ENCODE results near the gene ALAS1.

Gene ALAS1

DNA sequence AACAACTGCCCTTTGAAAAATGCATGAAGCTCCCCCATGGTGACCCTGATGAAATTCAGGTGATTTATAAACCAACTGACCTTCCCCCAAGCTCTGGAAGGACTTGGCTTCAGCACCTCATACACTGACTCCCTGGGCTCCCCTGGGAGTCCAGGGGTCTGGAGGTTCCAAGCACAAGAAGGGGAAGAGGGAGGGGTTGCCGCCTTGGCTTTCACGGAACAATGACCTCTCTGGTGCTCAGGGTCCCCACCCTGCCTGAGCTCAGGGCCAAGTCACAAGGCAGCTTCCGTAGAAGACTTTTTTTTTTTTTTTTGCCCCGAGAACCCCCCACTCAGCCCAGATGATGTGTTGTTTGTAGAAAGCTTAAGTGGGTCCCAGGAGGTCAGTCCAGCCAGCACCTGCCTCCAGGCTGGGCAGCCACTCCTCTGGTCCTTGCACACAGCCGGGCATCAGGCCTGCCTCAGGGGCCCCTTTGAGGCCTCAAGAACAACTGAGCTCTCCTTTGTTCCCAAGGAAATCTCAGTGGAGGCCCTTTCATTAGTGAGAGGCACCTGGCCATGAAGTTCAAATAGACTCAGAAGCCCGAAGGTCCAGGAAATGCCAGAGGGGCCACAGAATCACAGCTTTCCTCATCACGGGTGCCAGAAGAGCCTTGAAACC, 14.0 kb upstream of the ALAS1 start:
- TF ChIP-seq, protein P1, sequence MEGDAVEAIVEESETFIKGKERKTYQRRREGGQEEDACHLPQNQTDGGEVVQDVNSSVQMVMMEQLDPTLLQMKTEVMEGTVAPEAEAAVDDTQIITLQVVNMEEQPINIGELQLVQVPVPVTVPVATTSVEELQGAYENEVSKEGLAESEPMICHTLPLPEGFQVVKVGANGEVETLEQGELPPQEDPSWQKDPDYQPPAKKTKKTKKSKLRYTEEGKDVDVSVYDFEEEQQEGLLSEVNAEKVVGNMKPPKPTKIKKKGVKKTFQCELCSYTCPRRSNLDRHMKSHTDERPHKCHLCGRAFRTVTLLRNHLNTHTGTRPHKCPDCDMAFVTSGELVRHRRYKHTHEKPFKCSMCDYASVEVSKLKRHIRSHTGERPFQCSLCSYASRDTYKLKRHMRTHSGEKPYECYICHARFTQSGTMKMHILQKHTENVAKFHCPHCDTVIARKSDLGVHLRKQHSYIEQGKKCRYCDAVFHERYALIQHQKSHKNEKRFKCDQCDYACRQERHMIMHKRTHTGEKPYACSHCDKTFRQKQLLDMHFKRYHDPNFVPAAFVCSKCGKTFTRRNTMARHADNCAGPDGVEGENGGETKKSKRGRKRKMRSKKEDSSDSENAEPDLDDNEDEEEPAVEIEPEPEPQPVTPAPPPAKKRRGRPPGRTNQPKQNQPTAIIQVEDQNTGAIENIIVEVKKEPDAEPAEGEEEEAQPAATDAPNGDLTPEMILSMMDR (IDR thresholded peaks at IDR 0.05; ENCODE audit: low read depth, low read length) = no peak
- no peak overlapping the region for H3K4me3 ChIP-seq (ENCODE audit: low read depth, low read length)
- in situ Hi-C loops (cut with HindIII; ENCODE audit: low sequenced_read_pairs) = no loop called here
- DNase-seq (ENCODE audit: low read depth, low spot score) = no peak

DNA sequence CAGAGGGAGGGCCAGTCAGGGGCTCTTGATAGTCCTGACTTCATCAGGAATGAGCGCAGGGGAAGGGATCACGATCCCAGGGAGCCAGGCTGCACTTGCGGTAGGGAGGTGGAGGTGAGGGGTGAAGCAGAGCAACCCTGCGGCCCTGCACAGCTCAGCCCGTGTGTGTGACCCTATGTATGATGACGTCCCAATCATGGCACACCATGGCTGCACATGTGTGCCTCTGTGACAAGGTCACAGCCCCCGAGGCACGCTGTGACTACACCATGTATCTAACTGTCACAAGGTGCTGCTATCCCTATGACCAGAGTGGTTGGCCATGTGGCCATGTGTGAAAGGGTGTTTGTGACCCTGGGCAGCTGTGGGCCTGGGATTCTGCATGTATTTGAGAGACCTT, 13.3 kb upstream of the ALAS1 start:
- in situ Hi-C loops (cut with HindIII; ENCODE audit: low sequenced_read_pairs) = no loop called here
- TF ChIP-seq, protein P1 (IDR thresholded peaks at IDR 0.05; ENCODE audit: low read depth, low read length) = no peak
- no peak for DNase-seq (ENCODE audit: low read depth, low spot score)
- no peak overlapping the region for H3K4me3 ChIP-seq (ENCODE audit: low read depth, low read length)

DNA sequence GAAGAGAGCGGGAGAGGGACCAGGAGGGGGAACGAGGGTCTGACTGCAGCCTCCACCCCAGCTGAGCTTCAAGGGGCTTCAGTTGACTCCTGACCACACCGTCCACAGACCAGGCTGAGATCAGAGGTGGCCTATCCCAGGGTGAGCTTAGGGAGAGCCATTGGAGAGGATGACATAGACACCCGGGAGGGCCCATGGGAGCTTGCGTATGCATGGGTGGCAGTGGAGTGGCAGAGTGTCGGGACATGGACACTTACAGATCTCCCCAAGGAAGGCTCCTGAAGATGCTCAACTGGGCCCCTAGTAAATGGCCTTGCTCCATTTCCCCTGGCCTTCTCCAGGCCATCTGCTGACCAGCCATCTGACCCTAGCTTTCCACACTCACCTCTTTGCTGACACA, 12.6 kb upstream of the ALAS1 start:
- TF ChIP-seq, protein P1 (IDR thresholded peaks at IDR 0.05; ENCODE audit: low read depth, low read length) = no peak
- H3K4me3 ChIP-seq (ENCODE audit: low read depth, low read length) = no peak overlapping the region
- DNase-seq (ENCODE audit: low read depth, low spot score) = no peak
- in situ Hi-C loops (cut with HindIII; ENCODE audit: low sequenced_read_pairs) = no loop called here

DNA sequence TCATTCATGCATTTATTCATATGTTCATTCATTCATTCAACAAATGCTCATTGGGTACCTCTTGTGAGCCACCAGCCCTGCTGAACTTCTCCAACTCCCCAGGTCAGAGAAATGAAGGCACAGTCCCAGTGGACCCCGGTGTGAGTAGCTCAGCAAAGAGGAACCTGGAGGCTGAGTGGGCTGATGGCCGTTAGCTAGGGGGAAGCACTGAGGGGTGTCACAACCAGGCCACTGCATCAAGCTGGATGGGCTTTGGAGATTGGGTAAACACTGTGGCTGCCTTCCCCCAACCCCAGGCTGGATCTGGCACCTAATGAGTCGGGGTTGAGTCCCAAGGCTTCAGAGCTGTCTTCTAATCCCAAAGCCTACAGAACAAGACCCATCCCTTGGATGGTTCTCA, 12.1 kb upstream of the ALAS1 start:
- H3K4me3 ChIP-seq (ENCODE audit: low read depth, low read length) = no peak overlapping the region
- DNase-seq (ENCODE audit: low read depth, low spot score) = no peak
- TF ChIP-seq, protein P1 (IDR thresholded peaks at IDR 0.05; ENCODE audit: low read depth, low read length) = no peak
- in situ Hi-C loops (cut with HindIII; ENCODE audit: low sequenced_read_pairs) = no loop called here

DNA sequence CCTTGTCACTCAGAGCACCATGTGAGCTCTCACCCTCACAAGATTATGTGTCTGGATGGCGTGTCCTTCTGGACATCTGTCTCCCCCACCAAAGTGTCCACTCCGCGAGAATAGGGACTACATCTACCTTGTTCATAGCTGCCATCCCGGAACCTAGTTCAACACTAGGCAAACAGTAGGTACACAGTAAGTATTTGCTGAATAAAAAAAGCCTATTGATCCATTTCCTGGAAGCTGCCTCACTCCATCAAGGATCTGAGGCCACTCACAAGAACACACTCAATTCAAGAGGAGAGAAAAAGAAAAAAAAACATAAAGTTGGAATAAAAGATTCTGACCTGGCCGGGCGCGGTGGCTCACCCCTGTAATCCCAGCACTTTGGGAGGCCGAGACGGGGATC, 11.2 kb upstream of the ALAS1 start:
- in situ Hi-C loops (cut with HindIII; ENCODE audit: low sequenced_read_pairs) = no loop called here
- DNase-seq (ENCODE audit: low read depth, low spot score) = no peak
- TF ChIP-seq, protein P1 (IDR thresholded peaks at IDR 0.05; ENCODE audit: low read depth, low read length) = no peak
- H3K4me3 ChIP-seq (ENCODE audit: low read depth, low read length) = no peak overlapping the region

DNA sequence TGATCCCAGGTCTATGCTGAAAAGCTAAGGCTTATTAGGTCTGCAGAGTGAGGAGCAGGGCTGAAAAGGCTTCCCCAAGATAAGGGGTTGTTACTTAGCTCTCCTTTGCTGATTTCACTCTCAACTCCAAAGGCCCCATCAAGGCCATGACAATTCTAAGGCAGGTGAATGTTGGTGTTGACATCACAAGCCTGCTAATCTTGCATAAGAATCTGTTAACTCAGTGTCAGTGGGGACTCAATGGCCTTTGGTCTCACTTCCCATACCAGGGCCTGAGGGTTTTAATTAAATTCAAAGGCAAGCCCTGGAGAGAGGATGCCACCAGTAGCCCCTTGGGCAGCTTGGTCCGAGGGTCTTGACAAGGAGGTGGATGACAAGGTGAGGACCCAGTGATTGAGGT, 9.4 kb upstream of the ALAS1 start:
- TF ChIP-seq, protein P1 (IDR thresholded peaks at IDR 0.05; ENCODE audit: low read depth, low read length) = no peak
- DNase-seq (ENCODE audit: low read depth, low spot score) = no peak
- no peak overlapping the region for H3K4me3 ChIP-seq (ENCODE audit: low read depth, low read length)
- in situ Hi-C loops (cut with HindIII; ENCODE audit: low sequenced_read_pairs) = no loop called here
